Activated CD4-positive, alpha-beta T cell treated with anti-CD3 and anti-CD28 coated beads, Interleukin-2, amount 50 U/mL, for 24 hours (primary cell): ENCODE data around the gene PIK3R4.

Experiments used
- DNase-seq, 2 donors: peaks; one replicate each; pipeline ENCODE4 v3.0.0-alpha.2; 2020; ENCODE audit warnings: low read depth in 1 of 2, low spot score in 1 of 2

Gene PIK3R4

GRCh38 chr3:130644628-130645253, 101.9 kb downstream of the PIK3R4 start:
- DNase-seq = no peak

DNA sequence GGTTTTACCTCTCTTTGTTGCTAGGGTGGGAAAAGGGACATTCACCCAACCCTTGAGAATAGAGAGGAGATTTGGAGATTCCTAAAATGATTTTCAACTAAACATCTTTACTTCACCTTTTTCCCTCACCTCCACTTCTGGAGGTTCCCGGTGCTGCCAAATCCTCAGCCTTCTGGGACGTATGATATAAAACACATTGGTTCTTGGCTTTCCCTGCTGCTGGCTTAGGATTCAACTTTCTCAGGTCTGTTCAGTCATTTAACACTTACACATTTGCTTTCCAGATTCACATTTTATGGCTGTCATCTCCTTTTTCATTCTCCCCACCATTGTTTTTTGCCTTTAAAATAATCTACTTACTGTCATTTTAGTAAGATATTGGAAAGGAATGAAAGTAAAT, 106.6 kb downstream of the PIK3R4 start:
- DNase-seq = no peak

GRCh38 chr3:130636480-130637234, 110.0 kb downstream of the PIK3R4 start:
- DNase-seq = no peak

GRCh38 chr3:130635978-130636377, 110.7 kb downstream of the PIK3R4 start:
- no peak for DNase-seq

DNA sequence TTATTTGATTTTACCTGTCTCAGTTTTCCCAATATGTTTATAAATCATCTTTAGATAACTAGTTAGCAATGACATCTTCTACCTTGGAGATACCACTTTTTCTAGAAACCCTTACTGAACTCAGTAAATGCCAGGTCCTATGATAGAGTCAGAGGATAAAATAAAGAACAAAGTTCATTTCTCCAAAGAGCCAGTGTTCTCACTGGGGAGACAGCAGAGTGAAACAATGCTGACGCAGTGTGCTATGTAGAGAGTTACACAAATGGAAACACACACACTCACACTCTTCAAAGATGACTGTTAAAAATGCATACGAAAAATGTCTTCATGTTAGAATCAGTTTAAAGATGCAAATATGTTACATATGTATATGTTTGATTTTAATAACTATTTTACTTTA, 111.3 kb downstream of the PIK3R4 start:
- DNase-seq = no peak
